Esophagus mucosa (tissue), 1 donor: Measurements from ENCODE around the gene KRTAP10-6. TPM values are rescaled to one million over a fixed set of nuclear protein-coding genes. Genes with fewer than 3 reads are reported as not detected.

ENCODE experiments used
- ATAC-seq: fragments of 200-7000 bp; cut with Tn5 transposase; one replicate; pipeline ENCODE4 v1.9.1; 2020
- total RNA-seq: library from RNA; stranded (reverse); gene quantifications from one replicate; pipeline ENCODE4 v1.2.4, GENCODE V29; 2023
- donor health status: DM: yes; HTN: yes; CAD: no.

Gene KRTAP10-6
- total RNA-seq, 1 donor from 2014 or later = not detected

- no peak for ATAC-seq
These were observed 34.6 kb downstream of the KRTAP10-6 start for GRCh38 chr21:44557491-44558328.

DNA sequence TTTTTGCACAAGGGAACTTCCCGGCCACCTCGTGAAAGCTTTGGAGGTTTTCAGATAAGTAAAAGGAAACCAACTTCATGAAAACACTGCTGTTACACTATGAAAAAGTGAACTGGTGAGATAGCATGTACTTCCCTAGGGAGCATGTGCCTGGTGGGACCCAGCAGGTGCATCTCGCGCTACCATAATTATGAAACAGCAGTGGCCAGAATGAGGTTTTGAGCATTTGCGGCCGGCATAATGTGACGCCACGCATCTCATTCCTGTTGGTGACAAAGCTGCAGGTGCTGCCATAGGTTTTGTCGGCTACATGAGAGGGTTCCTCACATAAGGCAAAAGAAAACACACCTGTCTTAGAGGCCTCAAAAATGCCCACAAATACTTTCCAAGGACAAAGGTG lies 35.4 kb downstream of the KRTAP10-6 start:
- no peak for ATAC-seq

GRCh38 chr21:44555200-44555875 lies 37.0 kb downstream of the KRTAP10-6 start:
- ATAC-seq = no peak

- no peak for ATAC-seq
These were observed 39.6 kb downstream of the KRTAP10-6 start for GRCh38 chr21:44552681-44553080.

DNA sequence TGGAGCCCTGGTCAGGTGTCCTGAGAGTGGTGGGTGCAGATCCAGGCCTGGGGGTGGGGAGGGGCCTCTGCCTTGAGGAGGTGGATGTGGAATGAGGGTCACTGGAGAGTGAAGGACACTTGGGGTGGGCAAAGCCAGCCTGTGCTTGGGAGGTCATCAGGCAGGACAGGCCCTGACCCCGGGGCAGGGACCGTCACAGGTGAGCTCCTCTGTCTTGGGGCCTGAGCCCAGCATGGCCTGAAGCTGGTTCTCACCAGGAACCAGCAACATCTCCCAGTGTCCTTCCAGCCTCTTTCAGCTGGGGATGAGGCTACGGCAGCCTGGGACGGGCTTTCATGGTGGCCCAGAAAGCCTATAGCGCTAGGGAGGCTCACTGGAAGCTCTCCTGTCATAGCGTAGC lies 40.2 kb downstream of the KRTAP10-6 start:
- ATAC-seq = no peak

DNA sequence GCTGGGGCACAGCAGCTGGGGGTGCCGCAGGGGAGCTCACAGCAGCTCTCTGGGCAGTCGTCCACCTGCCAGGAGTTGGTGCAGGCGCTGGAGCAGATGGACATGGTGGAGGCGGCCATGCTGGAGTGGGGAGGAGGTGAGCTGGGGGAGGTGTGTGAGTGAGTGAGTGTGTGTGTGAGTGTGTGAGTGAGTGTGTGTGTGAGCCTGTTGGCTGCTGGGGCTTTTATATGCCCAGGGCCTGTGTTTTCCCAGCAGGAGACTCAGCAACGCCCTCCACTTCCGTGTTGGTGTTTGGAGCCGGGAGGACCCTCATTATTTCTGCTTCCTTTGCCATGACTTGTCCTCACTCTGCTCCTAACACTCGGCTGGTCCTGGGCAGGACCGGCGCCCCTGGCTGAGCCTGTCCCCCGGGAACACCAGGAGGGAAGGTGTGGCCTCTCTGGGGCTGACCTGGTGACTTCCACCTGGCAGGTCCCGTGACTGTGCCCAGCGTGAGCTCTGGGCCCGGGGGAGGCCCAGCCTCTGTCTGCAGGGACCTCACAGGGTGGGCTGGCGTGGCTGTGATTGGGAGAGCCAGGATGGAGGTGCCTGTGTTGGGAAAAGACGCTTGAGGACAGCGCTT lies 40.9 kb downstream of the KRTAP10-6 start, which contains the start of gene KRTAP10-2:
Gene KRTAP10-2, minus strand, starts transcription at position 166 of the 622 bp plus-strand sequence. Its CDS starts 47 bp downstream, at position 119.
- peak; percentile 36 for ATAC-seq

DNA sequence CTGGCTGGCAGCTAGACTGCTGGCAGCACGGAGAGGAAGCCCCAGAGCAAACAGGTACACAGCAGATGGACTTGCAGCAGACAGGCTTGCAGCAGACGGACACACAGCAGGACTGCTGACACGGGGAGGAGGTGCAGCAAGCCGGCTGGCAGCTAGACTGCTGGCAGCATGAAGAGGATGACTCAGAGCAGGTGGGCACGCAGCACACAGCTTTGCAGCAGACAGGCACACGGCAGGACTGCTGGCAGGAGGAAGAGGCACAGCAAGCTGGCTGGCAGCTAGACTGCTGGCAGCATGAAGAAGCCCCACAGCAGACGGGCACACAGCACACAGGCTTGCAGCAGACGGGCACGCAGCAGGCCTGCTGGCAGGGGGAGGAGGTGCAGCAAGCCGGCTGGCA lies 41.5 kb downstream of the KRTAP10-6 start:
- ATAC-seq = peak; percentile 28

- peak; percentile 24 for ATAC-seq
These were observed 42.0 kb downstream of the KRTAP10-6 start for GRCh38 chr21:44550285-44550684.

- ATAC-seq = peak; percentile 38
These were observed 42.6 kb downstream of the KRTAP10-6 start for GRCh38 chr21:44549525-44550211.

- no peak for ATAC-seq
These were observed 43.4 kb downstream of the KRTAP10-6 start for GRCh38 chr21:44548922-44549321.

GRCh38 chr21:44548381-44548780 lies 43.9 kb downstream of the KRTAP10-6 start:
- ATAC-seq = no peak

DNA sequence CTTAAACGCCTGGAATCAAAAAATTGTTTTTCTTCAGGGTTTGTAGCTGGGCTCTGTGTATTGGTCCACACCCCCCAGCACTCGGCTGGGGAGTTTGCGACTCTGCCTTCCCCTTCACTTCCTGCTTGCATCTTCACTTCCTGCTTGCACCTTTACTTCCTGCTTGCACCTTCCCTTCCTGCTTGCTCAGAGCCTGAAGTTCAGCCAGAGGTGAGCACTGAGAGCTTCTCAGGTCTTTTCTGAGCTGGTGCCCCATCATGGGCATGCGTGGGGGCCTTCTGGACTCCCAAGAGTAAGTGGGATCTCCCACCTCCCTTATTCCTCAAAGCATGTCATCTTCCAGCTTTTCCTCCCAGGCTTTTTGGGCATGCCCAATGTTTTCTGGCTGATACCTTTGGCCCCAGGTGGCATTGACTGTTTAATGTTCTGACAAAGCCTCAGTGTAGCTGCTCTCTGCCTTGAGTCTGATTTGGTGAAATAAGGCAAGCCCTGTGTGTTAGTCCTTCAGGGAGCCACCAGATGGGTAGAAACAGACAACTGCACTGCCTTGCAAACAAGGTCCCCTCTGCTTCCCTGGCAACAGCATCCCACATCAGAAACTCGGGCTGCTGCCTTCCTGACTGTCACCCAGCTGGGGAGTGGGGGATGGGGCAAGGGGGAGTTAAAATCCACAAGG lies 44.5 kb downstream of the KRTAP10-6 start:
- peak; percentile 32 for ATAC-seq

GRCh38 chr21:44544566-44544965 lies 47.7 kb downstream of the KRTAP10-6 start:
- ATAC-seq = no peak

DNA sequence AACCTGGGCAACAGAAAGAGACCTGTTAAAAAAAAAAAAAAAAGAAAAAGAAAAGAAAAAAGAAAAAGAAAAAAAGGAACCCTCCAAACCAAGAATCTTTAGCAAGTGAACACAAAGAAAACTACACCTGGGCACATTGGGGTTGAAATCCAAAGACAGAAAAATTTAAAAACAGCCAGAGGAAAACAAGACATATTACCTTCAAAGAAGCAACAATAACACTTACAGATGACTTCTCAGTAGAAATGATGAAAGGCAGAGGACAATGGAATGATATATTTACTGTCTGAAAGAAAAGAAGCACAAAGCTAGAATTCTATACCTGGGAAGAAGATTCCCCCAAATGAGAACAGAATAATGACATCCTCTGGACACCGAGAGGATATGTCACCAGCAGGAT lies 49.6 kb downstream of the KRTAP10-6 start:
- no peak for ATAC-seq

Other genes starting within 250 kb of the KRTAP10-6 start
- 1.2 TPM for gene TRPM2, start 238.9 kb downstream of the KRTAP10-6 start, total RNA-seq
- 0.72 TPM for gene LRRC3, start 137.0 kb downstream of the KRTAP10-6 start, total RNA-seq
- not detected for gene KRTAP10-1, start 52.3 kb downstream of the KRTAP10-6 start, total RNA-seq
- not detected for gene KRTAP10-2, start 41.0 kb downstream of the KRTAP10-6 start, total RNA-seq
- not detected for gene KRTAP10-3, start 33.7 kb downstream of the KRTAP10-6 start, total RNA-seq
- gene KRTAP10-4, start 18.8 kb downstream of the KRTAP10-6 start, total RNA-seq = not detected
- not detected for gene KRTAP10-5, start 11.9 kb downstream of the KRTAP10-6 start, total RNA-seq
- not detected for gene KRTAP10-7, start 8.1 kb upstream of the KRTAP10-6 start, total RNA-seq
- gene KRTAP10-8, start 19.6 kb upstream of the KRTAP10-6 start, total RNA-seq = not detected
- gene KRTAP10-9, start 34.6 kb upstream of the KRTAP10-6 start, total RNA-seq = not detected
- gene KRTAP10-10, start 44.9 kb upstream of the KRTAP10-6 start, total RNA-seq = not detected
- not detected for gene KRTAP10-11, start 53.9 kb upstream of the KRTAP10-6 start, total RNA-seq
- not detected for gene KRTAP12-4, start 62.2 kb upstream of the KRTAP10-6 start, total RNA-seq
- not detected for gene KRTAP12-3, start 65.4 kb upstream of the KRTAP10-6 start, total RNA-seq
- not detected for gene KRTAP12-2, start 74.4 kb upstream of the KRTAP10-6 start, total RNA-seq
- not detected for gene KRTAP12-1, start 89.7 kb upstream of the KRTAP10-6 start, total RNA-seq
- not detected for gene KRTAP10-12, start 104.7 kb upstream of the KRTAP10-6 start, total RNA-seq
- gene TSPEAR, start 119.1 kb upstream of the KRTAP10-6 start, total RNA-seq = 0.08 TPM
- gene UBE2G2, start 209.3 kb upstream of the KRTAP10-6 start, total RNA-seq = 35.8 TPM
- 51.9 TPM for gene SUMO3, start 225.6 kb upstream of the KRTAP10-6 start, total RNA-seq